GM12878 (cell line): Measurements from ENCODE around the gene ME3. TPM values are rescaled to one million over a fixed set of nuclear protein-coding genes. Genes with fewer than 3 reads are reported as not detected.

Experiments used
- ATAC-seq: fragments of 200-7000 bp; cut with Tn5 transposase; 3 replicates; pipeline ENCODE4 v1.9.1; 2020; ENCODE audit warnings: mild to moderate bottlenecking, moderate library complexity
- BruUV-seq: library from RNA; stranded (reverse); fragments of 400-500 nt; replicated peaks from 2 replicates; lab custom pipeline; 2021; lab: Mats Ljungman, UMichigan
- CTCF ChIA-PET: fragments of 300-600 bp; sonication (Branson Sonifier 250); formaldehyde crosslinking; extraction: SDS; loops from one replicate; lab custom pipeline; 2021; ENCODE audit warnings: inconsistent platforms; lab: Yijun Ruan, JAX
- POLR2A ChIA-PET: fragments of 350-600 bp; formaldehyde crosslinking; extraction: SDS; loops from one replicate; lab custom pipeline; 2021; ENCODE audit warnings: inconsistent platforms; lab: Charles Lee
- RAD21 ChIA-PET: fragments of 300-600 bp; sonication (Branson Sonifier 250); formaldehyde crosslinking; loops from one replicate; lab custom pipeline; 2023; ENCODE audit warnings: antibody characterized with exemption; ENCODE audit not compliant: unreplicated experiment; lab: Charles Lee
- SMC1A ChIA-PET: fragments of 300-600 bp; sonication (Branson Sonifier 250); formaldehyde crosslinking; loops from one replicate; lab custom pipeline; 2023; ENCODE audit not compliant: unreplicated experiment, uncharacterized antibody; lab: Charles Lee
- DNase-seq: peaks from one replicate; pipeline ENCODE4 v3.0.0-alpha.2; 2011; ENCODE audit warnings: low read depth, low spot score
- FAIRE-seq: peaks from 3 replicates; lab custom pipeline; 2011; peaks lifted over from hg19 to GRCh38; lab: Jason Lieb, UNC
- H2AFZ ChIP-seq: 2 replicates; pipeline ENCODE4 v1.6.0; 2011; ENCODE audit warnings: low read depth, low read length, control low read depth; ENCODE audit not compliant: control insufficient read depth
- H3K27ac ChIP-seq: 2 replicates; pipeline ENCODE4 v1.5.1; 2011; ENCODE audit warnings: control low read depth; ENCODE audit not compliant: control insufficient read depth, insufficient read depth
- H3K27me3 ChIP-seq, 2 experiments: replicated peaks in 1 of 2; 2 replicates each; pipeline versions ENCODE4 v1.6.0 to v1.6.1; 2011; ENCODE audit warnings: low read length in 1 of 2; ENCODE audit not compliant: control insufficient read depth in 2 of 2, insufficient read depth in 2 of 2
- H3K36me3 ChIP-seq, 2 experiments: 2 replicates each; pipeline ENCODE4 v1.5.1; 2011; ENCODE audit warnings: low read length in 1 of 2; ENCODE audit not compliant: control insufficient read depth in 2 of 2, insufficient read depth in 2 of 2
- H3K4me1 ChIP-seq: 2 replicates; pipeline ENCODE4 v1.6.1; 2011; ENCODE audit warnings: mild to moderate bottlenecking, low read length, moderate library complexity, mixed read lengths; ENCODE audit not compliant: control insufficient read depth, insufficient read depth
- H3K4me2 ChIP-seq: 2 replicates; pipeline ENCODE4 v1.6.0; 2011; ENCODE audit warnings: control low read depth; ENCODE audit not compliant: control insufficient read depth, insufficient read depth
- H3K4me3 ChIP-seq: fragments of 200-600 bp; sonication (generic); 2 replicates; pipeline ENCODE4 v1.5.1; 2016
- H3K79me2 ChIP-seq: 2 replicates; pipeline ENCODE4 v1.6.0; 2011; ENCODE audit warnings: low read length; ENCODE audit not compliant: control insufficient read depth, insufficient read depth
- H3K9ac ChIP-seq: 2 replicates; pipeline ENCODE4 v1.8.0; 2011; ENCODE audit warnings: low read length, control low read depth, mixed read lengths; ENCODE audit not compliant: control insufficient read depth, insufficient read depth
- H3K9me3 ChIP-seq: replicated peaks from 3 replicates; pipeline ENCODE4 v1.5.1; 2011; ENCODE audit warnings: mild to moderate bottlenecking, low read length; ENCODE audit not compliant: control insufficient read depth, insufficient read depth
- H4K20me1 ChIP-seq: 2 replicates; pipeline ENCODE4 v1.6.0; 2011; ENCODE audit not compliant: control insufficient read depth, insufficient read depth
- ASH2L ChIP-seq: fragments of 300-600, 200-600 bp; sonication (generic); IDR thresholded peaks from 2 replicates; pipeline ENCODE4 v1.6.1; 2017; ENCODE audit warnings: low read depth, mild to moderate bottlenecking, borderline replicate concordance
- CBX3 ChIP-seq: fragments of 200-600 bp; sonication (generic); IDR thresholded peaks from 2 replicates; pipeline ENCODE4 v1.6.1; 2016; ENCODE audit warnings: low read depth, borderline replicate concordance
- CHD4 ChIP-seq: fragments of 200-600 bp; sonication (generic); IDR thresholded peaks from 2 replicates; pipeline ENCODE4 v1.6.1; 2016; ENCODE audit warnings: mild to moderate bottlenecking
- CREB1 ChIP-seq: IDR thresholded peaks from 2 replicates; pipeline ENCODE4 v1.6.1; 2012; ENCODE audit warnings: low read depth, mild to moderate bottlenecking, inconsistent platforms
- FOXK2 ChIP-seq: fragments of 450-650 bp; IDR thresholded peaks from 2 replicates; pipeline ENCODE4 v1.6.1; 2017; ENCODE audit warnings: mild to moderate bottlenecking, moderate library complexity
- IKZF2 ChIP-seq, 2 experiments: fragments of 450-650 bp; IDR thresholded peaks; 2 replicates each; pipeline ENCODE4 v1.6.1; 2017; ENCODE audit warnings: mild to moderate bottlenecking in 2 of 2, moderate library complexity in 2 of 2
- LARP7 ChIP-seq: fragments of 450-650 bp; IDR thresholded peaks from 2 replicates; pipeline ENCODE4 v1.6.1; 2017; ENCODE audit warnings: mild to moderate bottlenecking
- MYC ChIP-seq: IDR thresholded peaks from 2 replicates; pipeline ENCODE4 v1.6.1; 2011; ENCODE audit warnings: mild to moderate bottlenecking, low read length, moderate library complexity, inconsistent platforms; ENCODE audit not compliant: insufficient read depth, insufficient replicate concordance, insufficient read length, severe bottlenecking
- NFXL1 ChIP-seq: fragments of 450-650 bp; IDR thresholded peaks from 2 replicates; pipeline ENCODE4 v1.6.1; 2017; ENCODE audit warnings: antibody characterized with exemption, mild to moderate bottlenecking, borderline replicate concordance
- NR2F1 ChIP-seq: fragments of 450-650 bp; conservative IDR thresholded peaks from 2 replicates; pipeline ENCODE4 v1.6.1; 2017; ENCODE audit warnings: mild to moderate bottlenecking
- POLR2AphosphoS2 ChIP-seq: IDR thresholded peaks from 2 replicates; pipeline ENCODE4 v1.6.1; 2011; ENCODE audit warnings: low read depth, mild to moderate bottlenecking, low read length, improper control_type of control experiment, moderate library complexity
- POU2F2 ChIP-seq: IDR thresholded peaks from 3 replicates; pipeline ENCODE4 v1.6.1; 2011; ENCODE audit warnings: low read depth, mild to moderate bottlenecking, low read length, borderline replicate concordance
- RBBP5 ChIP-seq: fragments of 200-600 bp; sonication (generic); conservative IDR thresholded peaks from 2 replicates; pipeline ENCODE4 v1.6.1; 2016
- STAT1 ChIP-seq: fragments of 450-650 bp; conservative IDR thresholded peaks from 2 replicates; pipeline ENCODE4 v1.6.1; 2014; ENCODE audit warnings: antibody characterized with exemption, mild to moderate bottlenecking
- YY1 ChIP-seq: IDR thresholded peaks from 2 replicates; pipeline ENCODE4 v1.6.1; 2011; ENCODE audit warnings: low read depth, mild to moderate bottlenecking, low read length
- ZNF217 ChIP-seq: fragments of 450-650 bp; IDR thresholded peaks from 2 replicates; pipeline ENCODE4 v1.6.1; 2017; ENCODE audit warnings: antibody characterized with exemption, mild to moderate bottlenecking
- WGBS: methylation state at CpG from one replicate; pipeline ENCODE4 v1.1.6; 2016; ENCODE audit warnings: low lambda C conversion rate; ENCODE audit not compliant: insufficient replicate concordance, insufficient coverage; ENCODE audit errors: missing lambda C conversion rate; 5-methylcytosine and 5-hydroxymethylcytosine counted together
- in situ Hi-C: fragments of 300-500 bp; cut with MboI; formaldehyde crosslinking; loops from 9 replicates; pipeline ENCODE4 v1.14.3; 2018; ENCODE audit warnings: mixed read lengths
- intact Hi-C: fragments of 100-400 bp; cut with micrococcal nuclease; formaldehyde crosslinking; loops from one replicate; pipeline ENCODE4 v1.14.2; 2022; ENCODE audit not compliant: unreplicated experiment
- polyA plus RNA-seq, 11 experiments: library from polyadenylated mRNA; depleted of rRNA in 4 of 11; unstranded in 6 of 11; stranded (reverse) in 5 of 11; fragments of >200 nt; fragmentation: Nextera tagmentation in 4 of 11; fragmentation: Illumina TruSeq in 1 of 11; extraction: Ambion mirVana in 4 of 11; extraction: Trizol in 1 of 11; gene quantifications; 1 replicate in 1 of 11; 2 replicates in 10 of 11; pipeline versions ENCODE4 v1.2.1 to v1.2.3, GENCODE V29; 2011 to 2016; ENCODE audit warnings: inconsistent platforms in 2 of 11, missing spikeins in 2 of 11, low read depth in 1 of 11
- total RNA-seq, 4 experiments: library from RNA; depleted of rRNA in 3 of 4; stranded (reverse); fragments of >200 nt in 3 of 4; fragmentation: Illumina TruSeq in 1 of 4; extraction: Trizol in 1 of 4; gene quantifications; 2 replicates each; pipeline versions ENCODE4 v1.2.1 to v1.2.3, GENCODE V29; 2013 to 2021
- TF ChIP-seq, protein P1 (sequence below): IDR thresholded peaks from 2 replicates; pipeline ENCODE4 v1.6.1; 2011; ENCODE audit warnings: low read depth, low read length, improper control_type of control experiment, borderline replicate concordance

Gene ME3
- total and polyA plus RNA-seq, 10 of the 15 experiments (the other 5 are each of a cell fraction or from before 2014, with no cell fraction given): 0.06 to 0.40 (median 0.19) TPM; not detected in 2

DNA sequence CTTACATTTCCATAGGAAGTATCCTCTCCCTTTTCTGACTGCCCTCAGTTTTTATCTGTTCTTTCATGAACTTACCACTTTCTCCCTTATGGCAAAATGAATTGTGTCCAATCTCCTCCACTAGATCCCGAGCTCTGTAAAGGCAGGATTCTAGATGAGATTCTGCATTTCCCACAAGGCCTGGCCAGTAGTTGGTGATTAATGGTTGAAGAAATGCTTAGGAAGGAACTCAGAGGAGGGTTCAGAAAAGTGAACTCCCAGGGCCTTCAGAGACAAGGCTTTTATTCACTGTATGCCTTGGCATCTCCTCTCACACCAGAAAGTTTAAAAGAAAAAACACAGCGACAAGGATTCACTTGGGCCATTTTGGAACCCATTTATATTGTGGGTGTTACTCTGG lies 231.6 kb downstream of the ME3 start:
- Histone ChIP-seq H3K79me2 (no peaks in the 10 kb centered on the region), H4K20me1 (no peaks in the 10 kb centered on the region), H2AFZ (no peak overlapping the region), H3K9me3 (no peaks in the 10 kb centered on the region), H3K36me3 (no peaks in the 10 kb centered on the region), H3K27ac (no peak overlapping the region), H3K9ac (no peak overlapping the region), H3K4me2 (no peak overlapping the region), H3K4me1 (peaks cover 11% of the 10 kb centered on the region), H3K4me3 (no peak overlapping the region), H3K27me3 (no peaks in the 10 kb centered on the region)
- FAIRE-seq (no peak), ATAC-seq (no peak), DNase-seq (no peak)
- ChIA-PET CTCF (no interaction called here), RAD21 (no interaction called here), SMC1A (no interaction called here), POLR2A (interaction anchor here (0.6 kb wide), 1 partner anchor 144 kb away, joined by 3 read pairs; no protein-coding TSS in a partner anchor)
- in situ Hi-C loops: no loop called here
- 0% methylated on average over 2 of the region's 2 CpGs for WGBS
- TF ChIP-seq FOXK2: no peak
- no peak for TF ChIP-seq IKZF2 (IDR thresholded peaks at IDR 0.05)
- TF ChIP-seq, protein P1, sequence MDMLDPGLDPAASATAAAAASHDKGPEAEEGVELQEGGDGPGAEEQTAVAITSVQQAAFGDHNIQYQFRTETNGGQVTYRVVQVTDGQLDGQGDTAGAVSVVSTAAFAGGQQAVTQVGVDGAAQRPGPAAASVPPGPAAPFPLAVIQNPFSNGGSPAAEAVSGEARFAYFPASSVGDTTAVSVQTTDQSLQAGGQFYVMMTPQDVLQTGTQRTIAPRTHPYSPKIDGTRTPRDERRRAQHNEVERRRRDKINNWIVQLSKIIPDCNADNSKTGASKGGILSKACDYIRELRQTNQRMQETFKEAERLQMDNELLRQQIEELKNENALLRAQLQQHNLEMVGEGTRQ: no peak
- no peak for TF ChIP-seq LARP7
- no peak for TF ChIP-seq STAT1
- no peak for TF ChIP-seq NFXL1
- no peak for TF ChIP-seq CHD4
- TF ChIP-seq POU2F2: no peak
- no peak for TF ChIP-seq NR2F1
- no peak for TF ChIP-seq RBBP5
- no peak for TF ChIP-seq POLR2AphosphoS2
- TF ChIP-seq CBX3: no peak
- TF ChIP-seq CREB1: no peak
- TF ChIP-seq ASH2L: no peak
- no peak for TF ChIP-seq MYC
- no peak for TF ChIP-seq ZNF217
- no peak for TF ChIP-seq YY1
- intact Hi-C loops: no loop called here
- BruUV-seq: no TSS peak
